Glutamatergic neuron (in vitro differentiated cells): ENCODE measurements around the gene ADGRL2. TPM values are rescaled to one million over a fixed set of nuclear protein-coding genes. Genes with fewer than 3 reads are reported as not detected.

Experiments
- DNase-seq: peaks from one replicate; pipeline ENCODE4 v3.0.0; 2022
- H3K27ac Mint-ChIP-seq: one replicate; pipeline ENCODE4 v1.8.0; 2020; ENCODE audit warnings: mild to moderate bottlenecking, mixed read lengths, inconsistent platforms; ENCODE audit not compliant: unreplicated experiment
- H3K27me3 Mint-ChIP-seq: one replicate; pipeline ENCODE4 v1.8.0; 2020; ENCODE audit warnings: mild to moderate bottlenecking, moderate library complexity, mixed read lengths, inconsistent platforms; ENCODE audit not compliant: unreplicated experiment
- H3K36me3 Mint-ChIP-seq: one replicate; pipeline ENCODE4 v1.8.0; 2020; ENCODE audit warnings: mild to moderate bottlenecking, mixed read lengths, inconsistent platforms; ENCODE audit not compliant: unreplicated experiment
- H3K4me1 Mint-ChIP-seq: one replicate; pipeline ENCODE4 v1.8.0; 2020; ENCODE audit warnings: mild to moderate bottlenecking, low read depth, mixed read lengths, inconsistent platforms; ENCODE audit not compliant: unreplicated experiment
- H3K4me3 Mint-ChIP-seq: one replicate; pipeline ENCODE4 v1.8.0; 2020; ENCODE audit warnings: mild to moderate bottlenecking, mixed read lengths, inconsistent platforms; ENCODE audit not compliant: unreplicated experiment
- H3K9me3 Mint-ChIP-seq: one replicate; pipeline ENCODE4 v1.8.0; 2020; ENCODE audit warnings: mild to moderate bottlenecking, moderate library complexity, mixed read lengths, inconsistent platforms; ENCODE audit not compliant: unreplicated experiment
- total RNA-seq: library from RNA; stranded (reverse); fragmentation: NEBNext Ultra II Directional; extraction: Animal tissue kit (Norgen Biotek cat#: 25700); gene quantifications from one replicate; pipeline ENCODE4 v1.2.1, GENCODE V29; 2021; ENCODE audit not compliant: unreplicated experiment
- TF ChIP-seq, protein P1 (sequence below): fragments of 200-600 bp; sonication (generic); IDR thresholded peaks from one replicate; pipeline ENCODE4 v1.5.0; 2021; ENCODE audit not compliant: partially characterized antibody, unreplicated experiment

The ADGRL2 gene
- total RNA-seq, 1 donor from 2014 or later = 71.2 TPM

DNA sequence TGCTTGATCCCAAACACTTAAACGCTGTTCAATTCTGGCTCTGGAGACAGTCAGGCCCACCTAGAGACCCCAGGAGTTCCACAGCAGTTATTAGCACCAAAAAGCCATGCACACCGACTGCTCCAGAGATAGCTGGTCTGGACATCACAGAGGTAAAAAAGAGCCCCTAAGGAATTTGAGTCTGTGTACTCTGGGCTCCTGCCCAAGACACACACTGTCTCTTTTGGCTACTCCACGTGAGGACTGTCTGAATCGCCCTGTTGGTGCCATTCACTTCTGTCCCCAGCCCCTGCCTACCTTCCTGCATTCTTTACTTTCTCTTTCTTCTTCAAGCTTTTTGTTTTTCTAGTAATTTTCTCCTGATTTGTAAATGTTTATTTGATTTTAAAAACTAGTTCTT lies 197.4 kb downstream of the ADGRL2 start:
- TF ChIP-seq, protein P1, sequence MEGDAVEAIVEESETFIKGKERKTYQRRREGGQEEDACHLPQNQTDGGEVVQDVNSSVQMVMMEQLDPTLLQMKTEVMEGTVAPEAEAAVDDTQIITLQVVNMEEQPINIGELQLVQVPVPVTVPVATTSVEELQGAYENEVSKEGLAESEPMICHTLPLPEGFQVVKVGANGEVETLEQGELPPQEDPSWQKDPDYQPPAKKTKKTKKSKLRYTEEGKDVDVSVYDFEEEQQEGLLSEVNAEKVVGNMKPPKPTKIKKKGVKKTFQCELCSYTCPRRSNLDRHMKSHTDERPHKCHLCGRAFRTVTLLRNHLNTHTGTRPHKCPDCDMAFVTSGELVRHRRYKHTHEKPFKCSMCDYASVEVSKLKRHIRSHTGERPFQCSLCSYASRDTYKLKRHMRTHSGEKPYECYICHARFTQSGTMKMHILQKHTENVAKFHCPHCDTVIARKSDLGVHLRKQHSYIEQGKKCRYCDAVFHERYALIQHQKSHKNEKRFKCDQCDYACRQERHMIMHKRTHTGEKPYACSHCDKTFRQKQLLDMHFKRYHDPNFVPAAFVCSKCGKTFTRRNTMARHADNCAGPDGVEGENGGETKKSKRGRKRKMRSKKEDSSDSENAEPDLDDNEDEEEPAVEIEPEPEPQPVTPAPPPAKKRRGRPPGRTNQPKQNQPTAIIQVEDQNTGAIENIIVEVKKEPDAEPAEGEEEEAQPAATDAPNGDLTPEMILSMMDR = no peak
- Mint-ChIP-seq H3K36me3 (no peaks in the 10 kb centered on the region), H3K4me3 (no peak overlapping the region), H3K27me3 (no peaks in the 10 kb centered on the region), H3K4me1 (no peaks in the 10 kb centered on the region), H3K9me3 (no peaks in the 10 kb centered on the region), H3K27ac (no peak overlapping the region)
- no peak for DNase-seq

DNA sequence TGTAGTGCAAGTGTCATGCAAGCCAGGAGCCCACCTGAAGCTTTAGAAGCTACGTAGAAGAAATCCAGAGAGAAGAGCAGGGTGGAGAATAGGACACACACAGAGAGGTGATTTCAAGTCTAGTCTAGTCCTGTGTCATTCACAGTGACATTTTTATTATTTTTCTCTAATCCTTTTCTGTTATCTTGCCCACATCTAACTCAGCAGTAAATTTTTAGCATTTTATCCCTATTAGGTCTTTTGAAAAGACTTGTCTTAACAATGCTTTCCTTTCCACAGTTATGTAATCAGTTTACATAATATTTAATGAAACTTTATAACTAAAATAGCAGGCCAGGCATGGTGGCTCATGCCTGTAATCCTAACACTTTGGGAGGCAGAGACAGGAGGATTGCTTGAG lies 198.6 kb downstream of the ADGRL2 start:
- DNase-seq = no peak
- no peak overlapping the region for H3K27ac Mint-ChIP-seq

DNA sequence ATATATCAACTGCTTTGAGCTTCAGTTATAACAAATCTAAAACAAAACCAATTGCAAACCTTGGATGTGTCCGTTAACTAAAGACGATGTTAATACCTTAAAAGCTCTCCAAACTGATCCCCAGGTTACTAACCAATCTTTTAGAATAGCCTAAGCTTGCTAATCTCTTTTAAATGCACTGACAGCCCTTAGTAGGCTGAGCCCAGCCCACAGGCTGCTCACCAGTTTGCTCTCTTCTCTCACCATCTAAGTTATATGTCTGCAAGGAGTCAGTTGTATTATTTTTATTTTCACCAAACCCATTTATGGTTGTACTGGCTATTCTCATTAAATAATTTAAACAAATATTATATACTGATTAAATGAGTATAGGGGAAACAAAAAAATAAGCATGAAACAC lies 199.5 kb downstream of the ADGRL2 start:
- peaks cover 5% of the 10 kb centered on the region for H3K9me3 Mint-ChIP-seq
- TF ChIP-seq, protein P1 = no peak
- no peaks in the 10 kb centered on the region for H3K4me1 Mint-ChIP-seq
- H3K36me3 Mint-ChIP-seq = no peaks in the 10 kb centered on the region
- DNase-seq = no peak
- peaks cover 2% of the 10 kb centered on the region for H3K27me3 Mint-ChIP-seq
- no peak overlapping the region for H3K27ac Mint-ChIP-seq
- no peak overlapping the region for H3K4me3 Mint-ChIP-seq

More for the DNA sequence above, 198.6 kb downstream of the ADGRL2 start:
- H3K4me3 Mint-ChIP-seq = no peak overlapping the region
- H3K36me3 Mint-ChIP-seq = no peaks in the 10 kb centered on the region
- no peaks in the 10 kb centered on the region for H3K4me1 Mint-ChIP-seq
- H3K9me3 Mint-ChIP-seq = peaks cover 5% of the 10 kb centered on the region
- H3K27me3 Mint-ChIP-seq = peaks cover 2% of the 10 kb centered on the region
- TF ChIP-seq, protein P1 = no peak

DNA sequence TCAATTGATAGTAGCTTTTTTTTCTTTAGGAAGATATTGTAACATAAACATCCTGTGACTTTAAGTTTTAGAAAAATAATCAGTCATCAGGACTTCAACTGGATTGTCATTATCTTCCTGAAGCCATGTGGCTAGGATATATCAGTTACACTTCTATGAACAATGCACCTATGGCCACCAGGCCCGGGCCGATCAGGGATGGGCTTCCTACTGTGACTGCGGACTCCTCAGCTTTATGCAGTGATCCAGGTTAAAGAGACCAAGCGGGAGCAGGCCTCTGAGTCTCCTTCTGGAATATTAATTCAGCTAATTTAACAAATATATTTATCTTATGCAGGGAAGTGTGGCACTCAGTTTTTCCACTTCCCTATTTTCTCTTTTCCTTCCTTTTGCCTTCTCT lies 200.6 kb downstream of the ADGRL2 start:
- no peak for DNase-seq

DNA sequence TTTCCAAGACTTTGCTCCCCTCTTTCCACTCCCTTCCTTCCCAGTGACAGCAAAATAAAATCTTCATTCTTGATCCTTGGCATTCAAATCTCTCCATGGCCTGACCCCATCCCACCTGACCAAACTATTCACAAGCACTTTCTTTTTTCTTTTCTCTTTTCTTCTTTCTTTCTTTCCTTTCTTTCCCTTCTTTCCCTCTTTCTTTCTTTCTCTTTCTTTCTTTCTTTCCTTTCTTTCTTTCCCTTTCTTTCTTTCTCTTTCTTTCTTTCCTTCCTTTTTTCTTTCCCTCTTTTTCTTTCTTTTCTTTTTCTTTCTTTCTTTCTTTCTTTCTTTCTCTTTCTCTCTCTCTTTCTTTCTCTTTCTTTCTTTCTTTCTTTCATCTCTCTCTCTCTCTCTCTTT lies 207.1 kb downstream of the ADGRL2 start:
- Mint-ChIP-seq H3K36me3 (no peaks in the 10 kb centered on the region), H3K27me3 (peaks cover 2% of the 10 kb centered on the region), H3K4me1 (no peaks in the 10 kb centered on the region), H3K4me3 (no peak overlapping the region), H3K9me3 (peaks cover 5% of the 10 kb centered on the region), H3K27ac (no peak overlapping the region)
- TF ChIP-seq, protein P1 = no peak
- no peak for DNase-seq

More for the DNA sequence above, 200.6 kb downstream of the ADGRL2 start:
- TF ChIP-seq, protein P1 = no peak
- Mint-ChIP-seq H3K36me3 (no peaks in the 10 kb centered on the region), H3K27me3 (peaks cover 2% of the 10 kb centered on the region), H3K9me3 (peaks cover 5% of the 10 kb centered on the region), H3K4me3 (no peak overlapping the region), H3K4me1 (no peaks in the 10 kb centered on the region), H3K27ac (no peak overlapping the region)
